ENCODE results near the gene TSPYL4. TPM values are rescaled to one million over a fixed set of nuclear protein-coding genes. Genes with fewer than 3 reads are reported as not detected.

The TSPYL4 gene
- polyA plus RNA-seq, 1 donor from 2014 or later = 97.2 TPM

DNA sequence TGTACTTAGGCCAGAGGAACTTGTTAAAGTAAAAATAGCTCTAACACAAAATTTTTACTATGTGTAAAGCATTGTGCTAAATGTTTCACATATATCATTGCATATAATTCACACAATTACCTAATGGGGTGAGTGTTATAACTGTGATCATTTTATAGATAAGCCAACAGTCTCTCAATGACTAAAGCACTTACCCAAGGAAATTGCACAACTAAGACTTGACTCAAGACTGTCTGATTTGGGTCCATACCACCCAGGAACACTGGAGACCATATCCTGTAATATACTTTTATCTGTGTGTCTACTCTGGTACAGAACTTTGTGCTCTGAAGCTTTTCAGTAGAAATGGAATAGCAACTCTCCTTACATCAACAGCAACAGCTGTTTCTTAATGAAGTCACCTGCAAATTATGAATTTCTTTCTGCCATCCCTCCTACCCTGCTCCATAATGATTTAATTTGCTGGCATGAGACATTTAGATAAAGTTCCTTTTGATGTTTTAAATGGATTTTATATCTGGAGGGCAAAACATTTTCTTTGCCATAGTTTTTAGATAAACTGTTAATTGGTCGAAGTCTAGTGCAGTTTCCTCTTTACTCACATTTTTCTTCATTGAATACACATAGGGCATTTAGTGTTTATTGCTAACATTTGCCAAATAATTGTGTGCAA, 47.5 kb downstream of the TSPYL4 start:
- H3K36me3 ChIP-seq (ENCODE audit: insufficient read depth, low read length) = no peaks in the 10 kb centered on the region
- no peaks in the 10 kb centered on the region for H3K79me2 ChIP-seq (replicated peaks; ENCODE audit: insufficient read depth, low read length)
- H3K9ac ChIP-seq (ENCODE audit: low read length) = no peak overlapping the region
- no peaks in the 10 kb centered on the region for H3K9me3 ChIP-seq (ENCODE audit: low read length)
- H3K4me3 ChIP-seq (ENCODE audit: low read length) = no peak overlapping the region
- TF ChIP-seq RAD21 (conservative IDR thresholded peaks at IDR 0.05) (no peak), POLR2AphosphoS5 (IDR thresholded peaks at IDR 0.05) (no peak), REST (IDR thresholded peaks at IDR 0.05; ENCODE audit: borderline replicate concordance) (no peak)
- H4K20me1 ChIP-seq (ENCODE audit: insufficient read depth) = no peaks in the 10 kb centered on the region
- H3K27me3 ChIP-seq (ENCODE audit: insufficient read depth, low read depth, low read length) = no peaks in the 10 kb centered on the region
- no peaks in the 10 kb centered on the region for H3K9me2 ChIP-seq (ENCODE audit: insufficient read depth, low read length)
- no peak overlapping the region for H3K27ac ChIP-seq (ENCODE audit: low read length)
- H2AFZ ChIP-seq (ENCODE audit: low read depth, low read length) = no peak overlapping the region
- H3K4me2 ChIP-seq (ENCODE audit: low read length) = no peak overlapping the region
- H3F3A ChIP-seq (ENCODE audit: insufficient read depth, low read length, poor library complexity, severe bottlenecking) = no peaks in the 10 kb centered on the region

- H3K4me2 ChIP-seq (ENCODE audit: low read length) = no peak overlapping the region
These were observed 48.6 kb downstream of the TSPYL4 start for GRCh38 chr6:116205281-116205680.

More at GRCh38 chr6:116205281-116205680, 48.6 kb downstream of the TSPYL4 start:
- no peaks in the 10 kb centered on the region for H3K79me2 ChIP-seq (replicated peaks; ENCODE audit: insufficient read depth, low read length)
- no peaks in the 10 kb centered on the region for H3K9me2 ChIP-seq (ENCODE audit: insufficient read depth, low read length)
- no peaks in the 10 kb centered on the region for H3K36me3 ChIP-seq (ENCODE audit: insufficient read depth, low read length)
- no peaks in the 10 kb centered on the region for H3K9me3 ChIP-seq (ENCODE audit: low read length)
- H3F3A ChIP-seq (ENCODE audit: insufficient read depth, low read length, poor library complexity, severe bottlenecking) = no peaks in the 10 kb centered on the region
- no peak overlapping the region for H3K27ac ChIP-seq (ENCODE audit: low read length)
- no peak overlapping the region for H3K9ac ChIP-seq (ENCODE audit: low read length)
- no peak overlapping the region for H3K4me3 ChIP-seq (ENCODE audit: low read length)
- no peaks in the 10 kb centered on the region for H4K20me1 ChIP-seq (ENCODE audit: insufficient read depth)
- H2AFZ ChIP-seq (ENCODE audit: low read depth, low read length) = no peak overlapping the region
- no peak for TF ChIP-seq POLR2AphosphoS5 (IDR thresholded peaks at IDR 0.05)
- TF ChIP-seq REST (IDR thresholded peaks at IDR 0.05; ENCODE audit: borderline replicate concordance) = no peak
- TF ChIP-seq EP300 (conservative IDR thresholded peaks at IDR 0.05; ENCODE audit: poor library complexity, severe bottlenecking) = no peak
- TF ChIP-seq RAD21 (conservative IDR thresholded peaks at IDR 0.05) = no peak
- TF ChIP-seq SMC3 (conservative IDR thresholded peaks at IDR 0.05; ENCODE audit: poor library complexity) = no peak
- TF ChIP-seq MXI1 (conservative IDR thresholded peaks at IDR 0.05; ENCODE audit: poor library complexity, severe bottlenecking) = no peak
- no peak for TF ChIP-seq TAF1 (IDR thresholded peaks at IDR 0.05; ENCODE audit: low read depth)
- no peak for TF ChIP-seq CTCF (IDR thresholded peaks at IDR 0.05; ENCODE audit: poor library complexity, severe bottlenecking)
- no peak for TF ChIP-seq EZH2 (IDR thresholded peaks at IDR 0.05; ENCODE audit: borderline replicate concordance, insufficient read depth, low read length, poor library complexity, severe bottlenecking)
- no peaks in the 10 kb centered on the region for H3K27me3 ChIP-seq (ENCODE audit: insufficient read depth, low read depth, low read length)

All from neural cell (in vitro differentiated cells).